Measurements from ENCODE around the gene REXO4. TPM values are rescaled to one million over a fixed set of nuclear protein-coding genes. Genes with fewer than 3 reads are reported as not detected.
A peak's percentile ranks its signal among the peaks of the same experiment; 100 is the strongest.

The REXO4 gene
- total and polyA plus RNA-seq, 9 of the 15 experiments (the other 6 are each of a cell fraction or from before 2014, with no cell fraction given): 3.4 to 72.9 (median 31.1) TPM

- TF ChIP-seq ZNF592 (IDR thresholded peaks at IDR 0.05) (no peak), STAT5B (CRISPR knock-in tag; IDR thresholded peaks at IDR 0.05) (no peak), ZNF23 (CRISPR knock-in tag; IDR thresholded peaks at IDR 0.05) (no peak), ELF1 (tag; IDR thresholded peaks at IDR 0.05) (peak; percentile 80), FOXJ3 (CRISPR knock-in tag; IDR thresholded peaks at IDR 0.05) (no peak), KLF16 (IDR thresholded peaks at IDR 0.05) (no peak), MED1 (CRISPR knock-in tag; IDR thresholded peaks at IDR 0.05; ENCODE audit: borderline replicate concordance) (no peak), NONO (IDR thresholded peaks at IDR 0.05; ENCODE audit: low read depth in 2 of 2, low read length in 1 of 2) (peak in 1 of 2 experiments; percentile 75; a peak in 1 of 4 replicates), LARP7 (IDR thresholded peaks at IDR 0.05) (peak; percentile 64), CBX8 (IDR thresholded peaks at IDR 0.05; ENCODE audit: borderline replicate concordance, extremely low read depth, low read depth, low read length, poor library complexity, severe bottlenecking) (no peak), KDM2B (CRISPR knock-in tag; IDR thresholded peaks at IDR 0.05) (no peak), IRF2 (CRISPR knock-in tag; IDR thresholded peaks at IDR 0.05) (no peak), KDM1A (IDR thresholded peaks at IDR 0.05) (peak; percentile 58 to 75; a peak in 2 of 4 replicates), ZNF253 (CRISPR knock-in tag; conservative IDR thresholded peaks at IDR 0.05) (no peak), ZNF232 (CRISPR knock-in tag; IDR thresholded peaks at IDR 0.05) (no peak), ATF7 (IDR thresholded peaks at IDR 0.05) (peak; percentile 89), SMAD2 (IDR thresholded peaks at IDR 0.05; ENCODE audit: low read depth, low read length) (no peak), CHD1 (IDR thresholded peaks at IDR 0.05; ENCODE audit: low read length) (no peak), ZFPM2 (CRISPR knock-in tag; IDR thresholded peaks at IDR 0.05) (no peak), NFRKB (IDR thresholded peaks at IDR 0.05; ENCODE audit: low read depth) (peak; percentile 84), RNF2 (IDR thresholded peaks at IDR 0.05) (peak; percentile 82), ZNF436 (CRISPR knock-in tag; IDR thresholded peaks at IDR 0.05) (no peak), TEAD4 (IDR thresholded peaks at IDR 0.05; ENCODE audit: low read length) (no peak; the same call in 1 of the 2 replicates), TEAD4 (CRISPR knock-in tag; IDR thresholded peaks at IDR 0.05; ENCODE audit: borderline replicate concordance) (no peak), RBM25 (IDR thresholded peaks at IDR 0.05; ENCODE audit: low read depth, low read length, severe bottlenecking) (no peak)
- TF ChIP-seq, protein P1, sequence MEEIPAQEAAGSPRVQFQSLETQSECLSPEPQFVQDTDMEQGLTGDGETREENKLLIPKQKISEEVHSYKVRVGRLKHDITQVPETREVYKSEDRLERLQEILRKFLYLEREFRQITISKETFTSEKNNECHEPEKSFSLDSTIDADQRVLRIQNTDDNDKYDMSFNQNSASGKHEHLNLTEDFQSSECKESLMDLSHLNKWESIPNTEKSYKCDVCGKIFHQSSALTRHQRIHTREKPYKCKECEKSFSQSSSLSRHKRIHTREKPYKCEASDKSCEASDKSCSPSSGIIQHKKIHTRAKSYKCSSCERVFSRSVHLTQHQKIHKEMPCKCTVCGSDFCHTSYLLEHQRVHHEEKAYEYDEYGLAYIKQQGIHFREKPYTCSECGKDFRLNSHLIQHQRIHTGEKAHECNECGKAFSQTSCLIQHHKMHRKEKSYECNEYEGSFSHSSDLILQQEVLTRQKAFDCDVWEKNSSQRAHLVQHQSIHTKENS (CRISPR knock-in tag; IDR thresholded peaks at IDR 0.05): no peak
These were observed at the start of gene REXO4 (continued) for GRCh38 chr9:133417541-133418461.
